Endodermal cell (in vitro differentiated cells): Measurements from ENCODE around the gene CBFA2T3. TPM values are rescaled to one million over a fixed set of nuclear protein-coding genes. Genes with fewer than 3 reads are reported as not detected.

Experiments
- DNase-seq: peaks from one replicate; pipeline ENCODE4 v3.0.0-alpha.2; 2017
- H3K27ac ChIP-seq: 2 replicates; pipeline ENCODE4 v1.5.1; 2013; ENCODE audit warnings: mild to moderate bottlenecking, low read depth, low read length, moderate library complexity
- H3K27me3 ChIP-seq: 2 replicates; pipeline ENCODE4 v1.6.1; 2013; ENCODE audit warnings: mild to moderate bottlenecking, low read length, moderate library complexity; ENCODE audit not compliant: insufficient read depth, control insufficient read depth, poor library complexity, severe bottlenecking
- H3K36me3 ChIP-seq: 2 replicates; pipeline ENCODE4 v1.7.0; 2013; ENCODE audit warnings: mild to moderate bottlenecking, low read length, moderate library complexity; ENCODE audit not compliant: control insufficient read depth, insufficient read depth
- H3K4me1 ChIP-seq: one replicate; pipeline ENCODE4 v1.7.0; 2013; ENCODE audit warnings: low read length; ENCODE audit not compliant: control insufficient read depth, insufficient read depth
- H3K4me3 ChIP-seq: 2 replicates; pipeline ENCODE4 v1.5.1; 2013; ENCODE audit warnings: mild to moderate bottlenecking, low read length, moderate library complexity
- H3K9ac ChIP-seq: 2 replicates; pipeline ENCODE4 v1.6.1; 2013; ENCODE audit warnings: mild to moderate bottlenecking, low read length, moderate library complexity; ENCODE audit not compliant: poor library complexity, severe bottlenecking; ENCODE audit errors: extremely low read depth
- H3K9me3 ChIP-seq: 2 replicates; pipeline ENCODE4 v1.6.1; 2013; ENCODE audit warnings: mild to moderate bottlenecking, low read length, moderate library complexity; ENCODE audit not compliant: control insufficient read depth
- H3K27ac Mint-ChIP-seq: 2 replicates; pipeline ENCODE4 v1.8.0; 2020; ENCODE audit warnings: mixed read lengths
- H3K27me3 Mint-ChIP-seq: 2 replicates; pipeline ENCODE4 v1.8.0; 2021; ENCODE audit warnings: mild to moderate bottlenecking, mixed read lengths; ENCODE audit not compliant: insufficient read depth
- H3K36me3 Mint-ChIP-seq: 2 replicates; pipeline ENCODE4 v1.8.0; 2020; ENCODE audit warnings: low read depth, mixed read lengths
- H3K4me1 Mint-ChIP-seq: 2 replicates; pipeline ENCODE4 v1.8.0; 2020; ENCODE audit warnings: mixed read lengths
- H3K4me3 Mint-ChIP-seq: 2 replicates; pipeline ENCODE4 v1.8.0; 2020; ENCODE audit warnings: mild to moderate bottlenecking, moderate library complexity, mixed read lengths
- H3K9me3 Mint-ChIP-seq: 2 replicates; pipeline ENCODE4 v1.8.0; 2020; ENCODE audit warnings: mild to moderate bottlenecking, mixed read lengths
- CTCF ChIP-seq: fragments of 200-600 bp; sonication (generic); conservative IDR thresholded peaks from 2 replicates; pipeline ENCODE4 v1.5.0; 2021; ENCODE audit warnings: antibody characterized with exemption, mild to moderate bottlenecking
- WGBS, 2 experiments: methylation state at CpG; one replicate each; pipeline versions ENCODE4 v1.1.5 to v1.1.7; 2013; ENCODE audit warnings: missing lambda C conversion rate in 2 of 2, mixed read lengths in 1 of 2; ENCODE audit not compliant: insufficient coverage in 1 of 2, insufficient read length in 1 of 2; 5-methylcytosine and 5-hydroxymethylcytosine counted together
- total RNA-seq, 2 donors: library from RNA; stranded (reverse); fragmentation: NEBNext Ultra II Directional in 1 of 2; extraction: Animal tissue kit (Norgen Biotek cat#: 25700) in 1 of 2; gene quantifications; 2 replicates in 1 of 2; 3 replicates in 1 of 2; pipeline ENCODE4 v1.2.1, GENCODE V29; 2021

The CBFA2T3 gene
- total RNA-seq, 2 donors from 2014 or later, result 1.0 to 3.1 TPM

- peaks cover 22% of the 10 kb centered on the region for H3K9me3 ChIP-seq
- Mint-ChIP-seq H3K9me3 (peaks cover 21% of the 10 kb centered on the region), H3K4me3 (no peak overlapping the region), H3K27me3 (peaks cover 5% of the 10 kb centered on the region), H3K4me1 (no peaks in the 10 kb centered on the region), H3K36me3 (no peaks in the 10 kb centered on the region), H3K27ac (no peak overlapping the region)
- H3K27me3 ChIP-seq, result no peaks in the 10 kb centered on the region
- H3K4me1 ChIP-seq, result peaks cover 4% of the 10 kb centered on the region
- no peak for TF ChIP-seq CTCF
- H3K27ac ChIP-seq, result no peak overlapping the region
- DNase-seq, result no peak
- no peak overlapping the region for H3K9ac ChIP-seq
- 80 to 88% methylated on average over 8 to 19 of the region's 19 CpGs for WGBS, 2 experiments
- H3K4me3 ChIP-seq, result no peak overlapping the region
- no peaks in the 10 kb centered on the region for H3K36me3 ChIP-seq
Observed at GRCh38 chr16:88993946-88994600, 17.1 kb upstream of the CBFA2T3 start.

- Histone ChIP-seq H3K36me3 (no peaks in the 10 kb centered on the region), H3K4me1 (peaks cover 4% of the 10 kb centered on the region), H3K9me3 (peaks cover 14% of the 10 kb centered on the region), H3K9ac (no peak overlapping the region), H3K27me3 (no peaks in the 10 kb centered on the region), H3K27ac (peak overlapping the region; percentile 76), H3K4me3 (no peak overlapping the region)
- H3K4me3 Mint-ChIP-seq, result no peak overlapping the region
- no peak overlapping the region for H3K27ac Mint-ChIP-seq
- WGBS, 2 experiments, result 60% methylated on average over 1 to 6 of the region's 6 CpGs
- H3K9me3 Mint-ChIP-seq, result peaks cover 15% of the 10 kb centered on the region
- peaks cover 4% of the 10 kb centered on the region for H3K27me3 Mint-ChIP-seq
- no peak for DNase-seq
- no peaks in the 10 kb centered on the region for H3K4me1 Mint-ChIP-seq
- TF ChIP-seq CTCF, result no peak
- no peaks in the 10 kb centered on the region for H3K36me3 Mint-ChIP-seq
Observed at GRCh38 chr16:88993166-88993761, 16.3 kb upstream of the CBFA2T3 start.

GRCh38 chr16:88992351-88993165 lies 15.6 kb upstream of the CBFA2T3 start:
- peaks cover 7% of the 10 kb centered on the region for H3K9me3 ChIP-seq
- no peak for DNase-seq
- H3K4me3 ChIP-seq, result no peak overlapping the region
- no peak overlapping the region for H3K9ac ChIP-seq
- peak overlapping the region; percentile 44 for H3K27ac ChIP-seq
- no peak overlapping the region for H3K4me3 Mint-ChIP-seq
- H3K9me3 Mint-ChIP-seq, result peaks cover 8% of the 10 kb centered on the region
- no peaks in the 10 kb centered on the region for H3K36me3 ChIP-seq
- no peaks in the 10 kb centered on the region for H3K4me1 Mint-ChIP-seq
- H3K27ac Mint-ChIP-seq, result no peak overlapping the region
- 82 to 85% methylated on average over 25 to 36 of the region's 36 CpGs for WGBS, 2 experiments
- peaks cover 4% of the 10 kb centered on the region for H3K4me1 ChIP-seq
- H3K27me3 Mint-ChIP-seq, result no peaks in the 10 kb centered on the region
- no peak for TF ChIP-seq CTCF
- no peaks in the 10 kb centered on the region for H3K27me3 ChIP-seq
- H3K36me3 Mint-ChIP-seq, result no peaks in the 10 kb centered on the region
